NCI-H1417 (cell line): ENCODE results near the gene MACO1.
"Not testable (repeated sequence)": the region's sequence is repeated elsewhere in the genome, so short reads cannot be mapped to it uniquely, and the experiment has no call there.

Experiments
- DNase-seq, 3 experiments: peaks; one replicate each; lab custom pipeline; 2025; lab: John Stamatoyannopoulos, UW

MACO1 gene

DNA sequence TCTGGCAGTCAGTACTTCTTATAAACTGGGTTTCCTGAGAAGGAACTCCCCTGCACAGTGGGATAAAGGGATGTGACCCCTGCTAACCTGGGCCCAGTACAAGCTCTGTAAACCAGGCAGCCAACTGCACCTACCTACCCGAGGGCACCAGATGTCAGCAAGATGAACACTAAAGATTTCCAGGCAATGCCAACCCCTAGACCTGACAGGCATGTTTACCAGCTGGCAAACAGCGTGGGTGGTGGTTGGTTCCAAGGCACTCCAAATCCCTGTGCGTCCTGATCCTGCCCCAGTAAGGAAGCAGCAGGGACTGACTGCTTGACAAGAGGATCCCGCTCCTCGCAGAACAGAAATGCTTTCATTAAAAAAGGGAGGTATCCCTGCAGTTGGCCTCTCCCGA, 7.5 kb upstream of the MACO1 start:
- DNase-seq, result not testable (repeated sequence)

DNA sequence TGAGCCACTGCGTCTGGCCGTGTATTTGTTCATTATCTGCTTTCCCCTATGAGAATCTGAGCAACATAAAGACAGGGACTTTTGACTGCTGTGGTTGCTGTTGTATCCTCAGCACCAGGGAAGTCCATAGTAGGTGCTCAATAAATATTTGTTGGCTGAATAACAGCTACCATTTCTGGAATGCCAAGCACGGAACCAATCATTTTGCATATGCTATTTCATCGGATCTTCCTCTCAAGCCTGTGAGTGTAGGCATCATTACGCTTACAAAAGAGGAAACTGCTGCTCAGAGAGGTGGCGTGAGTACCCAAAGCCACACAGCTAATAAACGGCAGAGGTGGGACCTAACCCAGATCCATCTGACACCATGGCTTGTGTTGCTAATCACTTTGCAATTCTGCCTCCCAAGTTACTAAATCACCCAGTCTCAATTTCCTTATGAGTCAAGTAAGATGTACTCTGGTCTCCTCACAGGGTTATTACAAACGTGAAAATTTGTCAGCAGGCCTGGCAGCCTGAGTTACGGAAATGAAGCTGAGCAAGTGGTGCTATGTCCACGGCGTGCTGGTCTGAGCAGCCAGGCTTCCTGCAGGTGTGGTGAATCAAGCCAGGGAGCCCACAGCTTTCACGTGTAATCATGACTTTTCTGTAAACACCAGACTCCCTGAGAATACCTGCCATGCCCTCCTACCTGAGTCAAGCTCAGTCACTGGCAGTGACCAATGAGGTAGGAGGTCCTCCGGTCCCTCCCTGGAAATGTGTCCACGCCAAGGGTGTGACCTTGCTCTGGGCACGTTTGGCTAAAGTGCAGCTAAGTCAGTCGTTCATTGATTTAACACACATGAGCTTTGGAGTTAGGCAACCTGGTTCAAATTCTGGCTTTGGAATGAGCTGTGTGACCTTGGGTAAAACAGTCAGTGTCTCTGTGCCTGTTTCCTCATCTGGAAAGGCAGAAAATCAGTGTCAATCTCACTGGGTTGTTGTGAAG, 5.3 kb upstream of the MACO1 start:
- DNase-seq, result no peak

GRCh38 chr1:25427696-25428095, 3.0 kb upstream of the MACO1 start:
- no peak for DNase-seq

GRCh38 chr1:25428475-25429166, 2.1 kb upstream of the MACO1 start:
- no peak for DNase-seq

GRCh38 chr1:25430967-25431881, 527 bp downstream of the MACO1 start:
- DNase-seq, result peak in 2 of 3 experiments; percentile 42 to 45

DNA sequence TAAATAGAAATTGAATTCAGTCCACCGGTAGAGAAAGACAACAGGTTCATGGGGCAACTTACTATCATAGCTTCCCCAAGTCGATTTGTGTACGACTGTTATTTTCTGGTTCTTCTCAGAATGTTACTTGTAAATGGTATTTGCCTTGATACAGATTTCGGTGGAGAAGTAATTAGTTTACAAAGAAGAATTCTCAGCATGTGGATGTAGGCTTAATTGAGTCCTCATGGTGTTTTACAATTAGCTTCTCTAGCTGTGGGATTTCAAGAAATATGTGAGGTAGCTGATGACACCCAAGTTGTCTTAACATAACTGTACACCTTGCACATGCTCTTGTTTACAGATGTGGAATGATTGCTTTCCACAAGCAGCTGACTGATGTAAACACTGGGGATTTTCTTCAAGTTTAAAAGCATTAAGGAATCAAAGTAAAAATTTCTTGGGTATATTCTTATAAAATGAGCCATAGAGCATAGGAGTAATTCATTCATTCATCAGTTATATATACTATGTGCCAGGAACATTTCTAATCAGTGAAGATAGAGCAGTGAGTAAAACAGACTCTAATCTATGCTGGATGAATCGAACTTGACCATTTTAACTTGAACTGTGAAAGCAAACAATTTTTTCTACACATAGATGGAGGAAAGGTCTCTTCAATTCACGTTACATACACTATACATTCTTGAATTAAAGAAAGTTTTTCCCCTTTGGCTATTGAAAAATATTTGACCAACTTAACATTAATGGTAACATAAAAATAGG, 1.4 kb downstream of the MACO1 start:
- peak in 1 of 3 experiments; percentile 43 for DNase-seq

GRCh38 chr1:25432749-25433388, 2.2 kb downstream of the MACO1 start:
- DNase-seq, result no peak

- no peak for DNase-seq
Measured at GRCh38 chr1:25433389-25434186, 2.9 kb downstream of the MACO1 start.

- no peak for DNase-seq
Measured at GRCh38 chr1:25435397-25436108, 4.9 kb downstream of the MACO1 start.

- DNase-seq, result no peak
Measured at GRCh38 chr1:25437672-25438071, 7.0 kb downstream of the MACO1 start.

DNA sequence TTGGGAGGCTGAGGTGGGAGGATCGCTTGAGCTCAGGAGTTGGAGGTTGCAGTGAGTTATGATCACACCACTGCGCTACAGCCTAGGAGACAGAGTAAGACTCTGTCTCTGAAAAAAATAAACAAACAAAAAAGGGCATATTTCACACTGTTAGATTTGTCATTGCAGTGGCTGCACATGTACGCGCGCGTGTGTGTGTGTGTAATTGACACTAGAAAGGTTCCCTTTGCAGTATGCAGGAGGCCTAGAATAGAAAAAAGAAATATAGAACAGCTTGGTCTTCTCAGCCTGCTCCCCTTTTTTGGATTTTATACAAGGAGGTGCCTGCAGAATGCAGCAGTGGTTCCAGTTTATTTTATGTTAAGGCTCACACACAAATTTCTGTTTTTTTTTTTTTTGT, 8.6 kb downstream of the MACO1 start:
- DNase-seq, result no peak

DNA sequence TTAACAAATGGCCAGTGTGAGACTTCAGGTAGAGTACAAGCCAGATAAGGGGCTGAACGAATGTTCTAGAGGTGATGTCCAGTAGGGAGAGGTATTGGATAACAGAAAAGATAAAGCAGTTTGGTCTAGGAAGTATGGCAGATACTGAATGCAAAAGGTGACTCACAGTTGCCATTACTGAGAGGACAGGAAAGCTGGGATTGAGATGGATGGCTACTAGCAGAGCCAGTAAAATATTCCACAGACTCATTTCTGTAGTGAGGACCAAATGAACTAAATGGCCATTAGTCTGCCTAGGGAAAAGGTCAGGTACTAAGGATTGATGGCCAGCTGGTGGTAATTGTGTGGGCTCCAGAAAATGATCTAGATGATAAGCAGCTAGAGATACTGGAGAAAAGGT, 11.5 kb downstream of the MACO1 start:
- peak in 1 of 3 experiments; percentile 23 for DNase-seq

- DNase-seq, result no peak
Measured at GRCh38 chr1:25443030-25443699, 12.5 kb downstream of the MACO1 start.

- DNase-seq, result not testable (repeated sequence)
Measured at GRCh38 chr1:25444604-25445003, 13.9 kb downstream of the MACO1 start.

- DNase-seq, result no peak
Measured at GRCh38 chr1:25445993-25446538, 15.4 kb downstream of the MACO1 start.

DNA sequence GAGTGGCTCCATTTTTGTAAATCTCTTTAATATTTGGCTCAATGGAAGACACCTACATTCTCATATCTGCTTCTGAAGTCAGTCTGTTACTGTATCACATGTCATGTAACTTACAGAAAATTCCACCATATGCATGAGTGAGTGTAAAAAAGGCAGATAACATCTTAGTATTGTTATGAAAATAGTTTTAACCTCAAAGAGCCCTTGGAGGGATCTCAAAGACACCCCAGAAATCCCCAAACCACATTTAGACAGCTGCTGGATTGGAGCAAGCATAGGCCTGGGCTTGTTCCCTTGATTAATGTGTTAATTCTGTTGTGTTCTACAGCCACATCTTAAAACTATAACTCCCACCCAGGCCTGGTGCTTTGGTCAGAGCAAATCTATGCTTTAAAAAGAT, 16.9 kb downstream of the MACO1 start:
- no peak for DNase-seq

DNA sequence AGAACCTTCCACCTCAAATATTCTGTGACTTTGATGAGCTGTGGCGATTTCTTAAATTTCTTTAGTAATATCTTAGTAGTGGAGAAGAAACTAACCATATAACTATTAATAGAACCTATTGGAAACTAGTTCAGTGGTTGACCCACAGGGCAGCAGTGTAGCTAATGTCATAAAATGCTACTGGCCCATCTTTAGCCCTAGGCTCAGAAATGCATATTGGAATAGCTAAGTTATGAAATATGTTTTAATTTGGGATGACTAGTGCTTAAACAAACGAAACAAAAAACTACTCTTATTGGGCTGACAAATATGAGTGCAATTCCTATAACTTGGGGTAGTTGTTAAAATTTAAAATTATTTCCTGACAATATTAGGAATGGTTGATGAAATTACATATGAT, 20.2 kb downstream of the MACO1 start:
- DNase-seq, result no peak

- DNase-seq, result no peak
Measured at GRCh38 chr1:25451908-25452307, 21.2 kb downstream of the MACO1 start.
